ENCODE measurements around the gene HLA-F.

GRCh38 chr6:29755295-29755871, 32.1 kb downstream of the HLA-F start:
- no peak for TF ChIP-seq CTCF (IDR thresholded peaks at IDR 0.05)
- TF ChIP-seq POLR2A (IDR thresholded peaks at IDR 0.05; ENCODE audit: low read length): no peak
- TF ChIP-seq ZFP36 (IDR thresholded peaks at IDR 0.05; ENCODE audit: borderline replicate concordance, partially characterized antibody): no peak
- TF ChIP-seq CEBPB (IDR thresholded peaks at IDR 0.05): no peak
- TF ChIP-seq RAD21 (conservative IDR thresholded peaks at IDR 0.05 in 1 of 2, IDR thresholded peaks at IDR 0.05 in 1 of 2): no peak
- TF ChIP-seq CBX8 (IDR thresholded peaks at IDR 0.05): no peak
- no peak for TF ChIP-seq NPAS2 (CRISPR knock-in tag; IDR thresholded peaks at IDR 0.05; ENCODE audit: borderline replicate concordance)
- TF ChIP-seq CHD4 (IDR thresholded peaks at IDR 0.05; ENCODE audit: borderline replicate concordance): no peak
- TF ChIP-seq EP300 (IDR thresholded peaks at IDR 0.05): no peak
- no peak for TF ChIP-seq TP53 (CRISPR knock-in tag; IDR thresholded peaks at IDR 0.05)
- TF ChIP-seq ESRRA (IDR thresholded peaks at IDR 0.05; ENCODE audit: borderline replicate concordance, low read length): no peak
